HG03039 (cell line): Measurements from ENCODE around the gene MAST4.
A peak's percentile ranks its signal among the peaks of the same experiment; 100 is the strongest.

Experiments used
- ATAC-seq: cut with Tn5 transposase; IDR thresholded peaks from one replicate; pipeline ENCODE4 v1.9.1; 2021; ENCODE audit warnings: mild to moderate bottlenecking, moderate library complexity; ENCODE audit not compliant: unreplicated experiment

Gene MAST4

DNA sequence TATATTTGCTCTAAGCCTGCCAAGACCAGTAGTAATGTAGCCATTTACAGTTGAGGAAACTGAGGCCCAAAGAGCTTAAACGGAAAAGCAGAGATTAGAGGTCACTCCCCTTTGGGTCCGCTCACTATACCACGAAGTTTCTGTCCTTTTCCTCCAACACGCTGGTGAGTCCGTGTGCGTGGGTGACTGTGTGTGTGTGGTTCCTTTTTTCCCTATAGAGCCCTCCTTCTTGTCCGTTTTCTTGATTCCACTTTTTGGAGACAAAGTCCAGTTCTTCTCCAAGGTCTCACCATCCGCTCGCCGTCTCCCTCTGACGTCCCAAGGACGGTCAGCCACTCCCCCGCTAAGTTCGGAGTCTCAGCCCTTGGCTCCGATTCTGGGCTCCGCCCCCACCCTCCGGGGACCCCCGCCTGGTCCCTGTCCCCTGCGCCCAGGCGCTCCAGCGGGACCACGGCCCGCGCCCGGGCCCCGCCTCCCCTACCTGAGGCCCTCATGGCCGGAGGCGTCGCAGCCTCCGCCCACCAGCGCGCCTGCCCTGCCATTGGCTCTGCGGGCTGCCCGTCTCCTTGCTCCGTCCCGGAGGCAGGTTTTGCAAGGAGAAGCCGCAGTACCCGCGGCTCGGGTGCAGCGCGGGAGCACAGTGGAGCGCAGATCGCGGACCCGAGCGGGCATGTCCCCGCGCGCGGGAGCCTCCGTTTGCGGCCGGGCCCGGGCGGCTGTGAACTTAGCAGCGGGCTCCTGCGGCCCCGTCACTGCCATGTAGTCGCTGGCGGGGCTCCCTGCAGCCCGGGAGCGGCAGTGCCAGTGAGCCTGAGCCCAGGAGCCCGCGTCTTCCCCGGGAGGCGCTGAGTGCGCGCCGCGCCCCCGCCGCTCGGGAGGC, at the start of gene MAST4:
MAST4 (plus strand) TSS at position 638 of the 880 bp plus-strand sequence. CDS start 263 bp downstream, outside the sequence.
- ATAC-seq, result peak; percentile 97

DNA sequence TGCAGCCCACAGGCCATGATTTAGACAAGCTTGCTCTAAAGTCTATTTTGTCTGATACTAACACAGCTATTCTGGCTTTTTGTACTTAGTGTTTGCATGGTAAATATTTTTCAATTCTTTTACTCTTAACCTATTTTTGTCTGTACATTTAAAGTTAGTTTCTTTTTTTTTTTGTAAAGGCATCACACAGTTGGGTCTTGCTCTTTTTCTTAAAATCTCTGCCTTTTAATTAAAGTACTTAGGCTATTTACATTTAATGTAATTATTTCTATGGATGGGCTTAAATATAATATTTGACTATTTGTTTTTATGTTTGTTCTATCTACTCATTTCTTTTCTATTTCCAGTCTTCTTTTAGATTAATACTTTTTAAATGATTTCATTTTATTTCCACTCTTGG, 49.7 kb upstream of the MAST4 start:
- ATAC-seq, result no peak

DNA sequence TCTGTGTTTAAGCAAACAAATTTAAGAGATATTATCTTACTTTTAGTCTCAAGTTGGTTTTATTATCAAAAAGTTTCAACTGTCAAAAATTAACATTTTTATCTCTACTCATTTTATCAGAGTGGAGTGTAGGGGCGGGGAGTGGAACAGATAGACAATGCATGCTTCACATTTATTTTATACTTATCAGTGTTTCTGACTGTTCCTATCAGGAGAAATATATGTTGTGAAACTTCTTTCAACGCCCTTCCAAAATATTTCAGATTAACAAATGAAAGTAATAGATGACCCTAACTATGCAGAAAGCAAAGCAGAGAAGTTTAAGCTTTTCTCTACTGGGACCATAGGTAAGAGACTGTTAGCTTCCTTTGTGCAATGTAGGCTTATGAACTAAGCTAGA, 44.9 kb upstream of the MAST4 start:
- no peak for ATAC-seq

DNA sequence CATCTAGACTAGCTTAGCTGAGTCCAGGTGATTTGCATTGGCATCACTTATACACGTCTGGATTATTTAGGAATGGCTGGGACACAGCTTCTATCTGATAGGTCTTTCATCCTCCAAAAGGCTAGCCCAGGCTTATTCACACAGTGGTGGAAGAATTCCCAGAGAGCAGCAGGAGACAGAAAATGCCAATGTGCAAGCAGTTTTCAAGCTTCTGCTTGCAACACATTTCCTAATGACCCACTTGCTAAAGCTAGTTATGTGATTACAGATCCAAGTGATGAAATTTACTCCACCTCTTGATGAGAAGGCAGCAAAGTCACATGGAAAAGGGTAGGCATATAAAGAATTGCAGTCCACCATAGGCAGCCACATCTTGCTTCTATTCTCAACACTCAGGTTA, 44.2 kb upstream of the MAST4 start:
- no peak for ATAC-seq

DNA sequence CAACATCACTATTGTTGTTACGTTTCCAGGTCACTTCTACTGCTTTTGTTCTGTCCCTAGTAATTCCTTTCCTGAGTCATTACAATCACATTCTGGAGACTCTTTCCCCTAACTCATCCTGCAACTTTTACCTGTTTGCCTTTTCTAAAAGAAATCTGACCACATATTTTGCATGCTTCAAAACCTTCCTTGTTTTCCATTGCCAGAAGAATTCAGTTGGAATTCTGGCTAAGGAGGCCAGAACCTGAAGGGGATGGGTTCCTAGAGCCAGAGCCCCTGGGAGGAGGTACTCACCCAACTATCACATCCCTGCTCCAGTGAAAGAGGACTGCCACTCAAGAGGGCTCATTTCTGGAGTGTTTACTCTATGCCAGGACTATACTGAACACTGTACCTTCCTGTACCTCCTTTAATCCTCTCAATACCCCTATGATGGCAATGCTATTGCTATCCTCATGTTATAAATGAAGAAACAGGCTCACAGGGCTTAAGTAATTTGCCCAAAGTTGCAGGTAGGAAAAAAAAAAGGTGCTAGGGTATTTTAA, 42.8 kb upstream of the MAST4 start:
- no peak for ATAC-seq

DNA sequence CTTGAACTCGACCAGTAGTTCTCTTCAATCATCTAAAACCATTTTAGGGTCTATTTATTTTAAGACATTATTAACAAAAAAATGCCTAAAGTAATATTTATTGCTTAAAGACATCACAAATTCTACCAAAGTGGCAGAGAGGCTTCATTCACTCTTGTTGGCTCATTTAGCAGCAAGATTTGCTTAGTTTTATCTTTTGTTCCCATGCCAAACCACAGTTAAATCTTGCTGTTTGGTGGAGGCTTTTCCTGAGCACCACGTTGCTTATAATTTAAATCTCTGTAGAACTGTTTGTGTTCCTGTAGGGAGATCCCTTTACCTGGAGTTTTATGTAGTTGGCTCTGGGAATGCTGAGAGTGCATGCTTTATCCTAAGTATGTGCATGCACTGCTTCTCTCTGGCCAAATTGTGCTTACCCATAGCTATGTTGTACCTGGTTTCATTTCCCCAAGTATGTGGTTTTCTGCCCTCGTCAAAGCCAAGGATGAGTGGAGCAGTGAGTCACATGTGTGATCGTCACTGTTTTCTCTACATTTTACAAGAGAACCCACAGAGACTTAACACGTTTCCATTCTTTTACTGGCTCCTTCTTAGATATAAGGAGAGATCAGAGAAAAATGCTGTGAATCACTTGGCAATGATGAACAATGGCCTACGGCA, 42.1 kb upstream of the MAST4 start:
- ATAC-seq, result peak; percentile 93

DNA sequence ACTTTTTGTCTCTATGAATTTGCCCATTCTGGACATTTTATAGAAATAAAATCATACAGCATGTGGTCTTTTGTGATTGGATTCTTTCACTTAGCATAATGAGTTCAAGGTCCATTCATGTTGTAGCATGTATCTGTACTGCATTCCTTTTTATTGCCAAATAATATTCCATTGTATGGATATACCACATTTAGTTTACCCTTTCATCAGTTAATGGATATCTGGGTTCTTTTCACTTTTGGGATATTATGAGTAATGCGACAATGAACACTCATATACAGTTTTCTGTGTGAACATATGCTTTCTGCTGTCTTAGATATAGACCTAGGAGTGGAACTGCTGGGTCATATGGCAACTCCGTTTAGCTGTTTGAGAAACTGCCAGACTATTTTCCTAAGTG, 41.3 kb upstream of the MAST4 start:
- ATAC-seq, result no peak

DNA sequence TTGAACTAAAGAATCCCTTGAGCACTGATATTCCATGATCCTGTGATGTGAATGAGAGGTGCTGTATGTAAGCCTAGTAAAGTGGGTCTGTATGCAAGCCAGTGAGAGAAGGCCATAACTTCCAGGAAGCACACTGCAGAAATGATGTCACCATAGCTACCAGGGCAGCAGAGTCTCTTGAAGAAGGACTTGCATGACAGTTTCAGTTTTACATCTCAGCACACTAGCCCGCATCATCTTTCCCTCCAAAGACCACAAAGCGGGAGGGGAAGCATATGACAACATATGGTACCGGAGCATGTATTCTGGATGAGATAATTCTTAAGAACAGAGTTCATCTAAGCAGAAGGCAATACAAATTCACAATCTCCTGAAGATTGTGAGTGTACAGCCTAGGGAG, 37.6 kb upstream of the MAST4 start:
- ATAC-seq, result peak; percentile 81

DNA sequence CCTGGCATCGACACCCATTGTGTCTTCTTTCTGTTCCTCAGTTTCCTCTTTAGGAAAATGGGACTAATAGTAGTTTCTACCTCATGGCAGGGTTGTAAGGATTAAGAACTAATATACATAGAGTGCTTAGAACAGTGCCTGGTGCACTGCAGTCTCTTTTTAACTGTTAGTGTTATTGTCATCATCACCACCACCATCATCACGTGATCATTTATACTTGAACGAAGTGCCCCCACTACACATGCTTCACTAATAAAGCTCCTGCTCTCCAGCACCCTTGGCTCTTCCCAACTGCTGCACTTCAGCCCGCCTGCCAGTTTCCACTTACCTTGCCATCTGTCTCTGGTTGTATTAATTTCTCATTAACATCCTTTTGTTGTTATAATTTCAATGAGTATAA, 35.8 kb upstream of the MAST4 start:
- no peak for ATAC-seq

DNA sequence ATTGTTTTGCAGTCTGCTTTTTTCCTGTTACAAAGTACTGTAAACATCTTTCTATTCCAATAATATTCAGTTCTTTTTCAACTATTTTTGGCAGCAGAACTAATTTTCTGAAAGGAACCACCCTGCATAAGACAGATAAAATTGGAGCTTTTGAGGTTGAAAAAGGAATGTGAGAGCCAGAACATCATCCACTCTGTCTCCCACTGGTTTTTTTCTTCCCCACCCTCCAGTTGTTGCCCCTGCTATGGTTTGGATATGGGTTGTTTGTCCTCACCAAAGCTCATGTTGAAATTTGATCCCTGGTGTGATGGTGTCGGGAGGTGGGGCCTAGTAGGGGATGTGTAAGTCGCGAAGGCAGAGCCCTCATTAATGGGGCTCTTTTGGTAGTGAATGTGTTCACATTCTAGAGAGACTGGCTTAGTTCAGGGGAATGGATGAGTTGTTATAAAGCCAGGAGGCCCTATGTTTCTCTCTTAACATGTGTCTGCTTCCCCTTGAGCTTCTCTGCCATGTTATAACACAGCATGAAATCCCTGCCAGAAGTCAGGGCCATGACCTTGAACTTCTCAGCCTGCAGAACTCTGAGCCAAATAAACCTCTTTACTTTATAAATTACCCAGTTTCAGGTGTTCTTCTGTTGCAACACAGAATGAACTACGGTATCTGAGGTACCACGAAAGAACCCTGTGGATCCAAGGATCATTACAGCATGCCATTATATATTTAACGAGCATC, 34.8 kb upstream of the MAST4 start:
- no peak for ATAC-seq

DNA sequence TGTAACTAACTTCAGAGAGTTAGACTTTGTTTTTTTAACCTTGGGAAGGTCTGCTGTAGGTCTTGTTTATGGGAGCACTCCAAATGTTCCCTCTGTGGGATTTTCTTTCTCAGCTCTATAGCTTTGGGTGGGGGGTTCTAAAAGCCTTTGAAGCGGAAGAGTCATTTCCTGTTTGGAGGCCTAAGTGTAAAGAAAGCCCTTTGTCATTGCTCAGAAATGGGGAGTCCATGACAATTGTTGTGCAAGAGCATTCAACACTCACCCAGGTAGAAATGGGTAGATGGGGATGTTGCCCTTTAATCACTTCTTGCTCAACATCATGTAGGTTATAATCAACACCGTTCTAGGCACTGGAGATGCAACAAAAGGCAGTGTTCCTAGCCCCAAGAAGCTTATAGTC, 30.3 kb upstream of the MAST4 start:
- ATAC-seq, result no peak

DNA sequence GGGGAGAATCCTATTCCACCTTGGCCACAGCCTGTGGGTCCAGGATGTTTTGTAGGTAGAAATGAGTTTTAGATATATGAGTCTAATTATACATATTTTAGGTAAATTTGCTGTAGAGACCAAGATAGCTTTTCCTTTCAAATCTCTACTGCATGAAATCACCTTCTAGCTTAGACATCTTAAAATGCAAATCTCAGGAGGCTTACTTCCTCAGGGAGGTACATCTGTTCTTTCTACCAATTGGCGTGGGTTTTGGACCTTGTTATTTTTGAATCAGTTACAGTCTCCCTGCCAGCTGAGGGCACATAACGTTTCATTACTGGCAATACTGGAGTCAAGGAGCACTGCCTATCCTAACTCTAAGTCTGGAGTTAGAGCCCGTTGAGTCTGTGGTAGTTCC, 28.7 kb upstream of the MAST4 start:
- no peak for ATAC-seq

DNA sequence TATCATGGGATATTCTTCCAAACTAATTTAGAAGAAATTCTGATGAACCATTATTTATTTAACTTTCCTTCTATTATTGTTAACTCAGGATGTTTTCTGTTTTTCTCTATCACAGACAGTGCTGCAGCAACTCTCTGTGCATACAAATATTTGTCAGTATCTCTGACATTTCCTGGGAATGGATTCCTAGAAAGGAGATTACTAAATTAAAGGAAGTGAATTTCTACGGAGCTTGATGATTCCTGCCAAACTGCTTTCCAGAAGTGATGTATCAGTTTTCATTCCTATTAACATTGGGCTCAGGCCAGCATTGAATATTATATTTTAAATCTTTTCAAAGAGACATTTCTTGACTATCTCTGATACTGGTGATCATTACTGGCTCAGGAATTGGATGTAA, 26.0 kb upstream of the MAST4 start:
- ATAC-seq, result no peak

DNA sequence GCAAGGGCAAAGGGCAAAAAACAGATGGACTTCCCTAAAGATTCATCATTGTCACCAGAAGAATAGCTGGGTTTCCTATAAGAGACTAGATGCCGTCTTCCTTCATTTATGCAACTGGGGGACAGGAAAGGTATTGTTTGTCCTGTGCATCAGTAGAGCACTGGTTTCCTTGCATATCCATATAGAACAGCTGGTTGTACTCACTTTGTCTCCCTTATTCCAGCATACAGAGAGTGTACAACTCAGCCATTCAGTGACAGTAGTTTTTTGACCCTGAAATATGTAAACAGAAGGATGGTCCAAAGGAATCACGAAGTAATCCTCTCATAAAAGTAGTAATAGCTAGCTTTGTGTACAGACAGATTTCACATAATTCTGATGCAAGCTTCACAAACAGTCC, 22.5 kb upstream of the MAST4 start:
- ATAC-seq, result no peak

DNA sequence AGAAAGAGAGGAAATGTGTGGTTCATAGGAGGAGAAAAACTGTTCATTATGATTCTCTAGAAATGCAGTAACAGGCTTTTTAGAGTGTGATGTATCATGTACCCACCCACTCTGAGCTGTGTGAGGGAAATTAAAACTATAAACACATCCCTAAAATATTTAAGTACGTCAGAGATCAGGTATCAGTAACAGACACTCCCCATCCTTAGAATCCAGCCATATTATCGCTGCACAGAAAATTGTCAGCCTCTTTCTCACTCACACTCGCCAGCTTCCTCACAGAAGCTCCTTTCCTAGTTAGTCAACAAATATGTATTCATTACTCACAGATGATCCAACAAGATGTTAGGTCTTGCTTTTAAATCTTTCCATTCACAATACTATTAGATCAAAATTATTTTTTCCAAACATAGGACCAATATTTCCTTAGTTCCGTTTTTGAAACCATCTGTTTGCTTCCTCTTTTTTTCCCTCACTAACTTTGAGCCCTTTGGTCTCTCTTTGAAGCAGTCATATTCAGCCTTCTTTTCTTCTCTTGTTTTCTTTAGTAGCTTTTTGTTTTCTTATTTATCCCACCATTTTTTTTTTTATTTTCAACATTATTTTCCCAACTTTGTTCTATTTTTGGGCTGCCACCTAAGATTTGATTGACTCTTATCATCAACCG, 13.6 kb upstream of the MAST4 start:
- no peak for ATAC-seq

DNA sequence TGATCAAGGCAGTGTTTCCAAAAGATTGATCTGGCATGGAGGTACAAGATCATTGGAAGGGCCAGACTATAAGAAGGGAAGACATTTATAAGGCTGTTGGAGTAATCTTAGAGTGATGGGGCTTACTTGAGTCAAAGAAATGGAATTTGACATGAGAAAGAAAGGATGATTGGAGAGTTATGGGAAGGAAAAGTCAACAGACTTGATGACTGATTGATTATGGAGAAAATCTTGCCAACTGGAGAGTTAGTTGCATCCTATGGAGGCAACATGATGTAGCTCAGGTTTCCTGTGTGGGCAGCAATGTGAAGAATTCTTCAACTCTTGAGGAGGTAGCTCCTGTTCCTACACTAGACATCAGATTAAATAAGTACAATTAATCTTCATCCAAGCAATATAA, 10.9 kb upstream of the MAST4 start:
- ATAC-seq, result no peak

DNA sequence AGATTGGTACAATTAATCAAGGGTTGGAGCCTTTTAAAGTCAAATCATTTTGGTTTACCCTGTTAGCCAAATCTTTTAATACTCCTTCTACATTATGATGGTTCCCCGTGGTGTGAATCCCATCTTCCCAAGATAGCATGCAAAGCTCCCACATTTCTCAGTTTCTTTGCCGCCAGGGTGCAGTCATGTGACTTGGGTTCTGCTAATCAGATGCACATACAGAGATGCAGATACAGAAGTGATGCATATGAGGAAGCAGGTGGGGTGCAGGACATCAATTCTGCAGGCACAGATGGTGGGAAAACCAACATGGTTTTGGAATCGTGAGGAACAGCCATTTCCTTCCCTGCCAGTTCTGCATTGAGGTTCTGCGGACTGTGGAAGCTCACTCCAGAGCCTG, 8.4 kb upstream of the MAST4 start:
- no peak for ATAC-seq

DNA sequence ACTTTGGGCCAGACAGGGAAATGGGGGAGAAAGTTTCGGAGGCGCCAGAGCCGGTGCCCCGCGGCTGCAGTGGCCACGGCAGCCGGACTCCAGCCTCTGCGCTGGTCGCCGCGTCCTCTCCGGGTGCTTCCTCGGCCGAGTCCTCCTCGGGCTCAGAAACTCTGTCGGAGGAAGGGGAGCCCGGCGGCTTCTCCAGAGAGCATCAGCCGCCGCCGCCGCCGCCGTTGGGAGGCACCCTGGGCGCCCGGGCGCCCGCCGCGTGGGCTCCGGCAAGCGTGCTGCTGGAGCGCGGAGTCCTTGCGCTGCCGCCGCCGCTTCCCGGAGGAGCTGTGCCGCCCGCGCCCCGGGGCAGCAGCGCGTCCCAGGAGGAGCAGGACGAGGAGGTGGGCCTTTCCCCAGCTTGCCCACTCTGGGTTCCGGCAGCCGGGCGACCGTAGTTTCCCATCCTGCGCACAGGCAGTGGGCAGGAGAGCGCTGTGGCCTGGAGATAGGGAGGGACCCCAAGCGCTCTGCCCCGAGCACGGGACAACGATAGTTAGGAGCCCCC, 516 bp downstream of the MAST4 start:
- ATAC-seq, result peak; percentile 24

DNA sequence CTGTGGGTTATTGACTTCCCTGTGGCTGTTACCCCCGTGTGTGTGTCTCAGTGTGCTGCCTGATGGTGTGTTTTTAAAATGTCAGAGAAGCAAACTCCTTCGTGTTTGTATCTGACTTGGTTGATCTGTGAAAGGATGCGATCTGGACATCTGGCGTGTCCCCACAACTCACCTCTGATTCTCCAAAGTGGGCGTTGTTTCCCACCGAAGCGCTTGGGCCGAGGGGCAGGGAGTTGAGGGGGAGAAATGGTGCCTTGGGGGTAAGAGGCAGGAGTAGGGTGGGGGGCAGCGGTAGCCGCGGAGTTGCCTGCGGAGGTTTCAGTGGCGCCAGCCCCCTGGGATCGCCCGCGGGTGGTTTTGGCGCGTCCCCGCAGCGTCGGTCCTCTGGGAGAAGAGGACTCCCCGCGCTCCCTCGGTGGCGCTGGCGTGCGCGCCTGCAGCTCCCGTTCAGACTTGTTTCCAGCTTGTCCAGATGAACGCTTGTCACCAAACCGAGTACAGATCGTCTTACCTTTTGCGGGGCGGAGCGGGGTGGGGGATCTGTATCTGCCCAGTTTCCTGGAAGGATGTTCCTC, 1.1 kb downstream of the MAST4 start:
- ATAC-seq, result no peak

DNA sequence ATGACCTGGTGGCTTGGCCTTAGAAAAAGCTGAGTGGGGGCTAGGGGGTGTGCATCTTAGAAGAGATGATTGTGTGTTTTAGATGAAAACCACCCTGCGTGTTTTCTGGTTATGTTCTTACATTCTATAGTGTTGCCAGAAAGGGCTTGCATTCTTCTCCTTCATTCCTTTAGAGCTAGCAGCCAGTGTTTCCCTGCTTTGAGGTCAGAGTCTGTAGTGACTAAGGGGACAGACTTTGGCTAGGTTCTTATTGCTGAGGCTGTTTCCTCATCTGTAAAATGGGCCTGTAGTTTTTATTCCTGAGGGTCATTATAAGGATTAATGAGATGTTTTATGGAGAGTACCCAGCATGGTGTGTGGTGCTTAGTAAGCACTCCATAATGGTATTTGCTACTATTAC, 6.4 kb downstream of the MAST4 start:
- no peak for ATAC-seq
